GM19023 (cell line): ENCODE data around the gene PIGM.
"Not testable (repeated sequence)": the region's sequence is repeated elsewhere in the genome, so short reads cannot be mapped to it uniquely, and the experiment has no call there.

Source experiments
- ATAC-seq: cut with Tn5 transposase; IDR thresholded peaks from one replicate; pipeline ENCODE4 v1.9.1; 2021; ENCODE audit warnings: mild to moderate bottlenecking, moderate library complexity; ENCODE audit not compliant: unreplicated experiment

The PIGM gene

DNA sequence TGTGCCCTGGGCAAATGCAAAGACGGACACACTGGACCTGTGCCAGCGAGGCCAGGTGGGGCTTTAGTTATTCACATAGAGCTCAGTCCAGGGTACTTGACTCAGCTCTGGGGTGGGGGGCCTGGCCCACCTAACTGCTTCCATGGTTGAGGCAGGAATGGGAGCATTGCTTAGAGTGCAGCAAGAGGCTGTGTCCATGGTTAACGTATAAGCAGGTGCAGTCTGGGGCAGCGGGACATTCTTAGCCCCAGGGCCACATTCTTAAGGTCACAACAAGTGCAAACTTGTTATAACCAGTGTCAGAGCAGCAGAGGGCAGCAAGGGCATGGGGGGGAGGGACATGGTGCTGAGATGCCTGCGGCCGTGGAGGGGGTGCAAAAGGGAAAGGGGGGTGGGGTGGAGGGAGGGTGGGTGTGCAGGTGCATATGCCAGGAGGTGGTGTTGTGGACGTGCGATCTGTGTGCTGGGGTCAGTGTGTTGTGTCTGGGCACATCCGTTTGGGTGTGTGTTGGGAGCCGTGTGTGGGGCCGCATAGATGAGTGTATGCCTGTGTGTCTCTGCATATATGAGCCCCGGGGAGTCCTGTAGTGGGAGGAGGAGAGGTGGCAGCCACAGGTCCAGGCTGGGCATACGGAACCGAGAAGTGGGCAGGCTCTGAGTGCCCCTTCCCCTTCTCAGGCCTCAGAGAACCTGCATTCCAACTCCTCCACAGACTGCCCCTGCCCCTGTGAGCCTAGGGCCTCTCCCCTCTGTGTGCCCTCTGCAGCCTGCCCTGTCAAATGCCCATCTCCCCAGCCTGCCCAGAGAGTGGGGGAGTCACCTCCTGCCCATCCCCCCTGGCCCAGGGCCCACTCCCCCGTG, 29.8 kb upstream of the PIGM start:
- no peak for ATAC-seq

DNA sequence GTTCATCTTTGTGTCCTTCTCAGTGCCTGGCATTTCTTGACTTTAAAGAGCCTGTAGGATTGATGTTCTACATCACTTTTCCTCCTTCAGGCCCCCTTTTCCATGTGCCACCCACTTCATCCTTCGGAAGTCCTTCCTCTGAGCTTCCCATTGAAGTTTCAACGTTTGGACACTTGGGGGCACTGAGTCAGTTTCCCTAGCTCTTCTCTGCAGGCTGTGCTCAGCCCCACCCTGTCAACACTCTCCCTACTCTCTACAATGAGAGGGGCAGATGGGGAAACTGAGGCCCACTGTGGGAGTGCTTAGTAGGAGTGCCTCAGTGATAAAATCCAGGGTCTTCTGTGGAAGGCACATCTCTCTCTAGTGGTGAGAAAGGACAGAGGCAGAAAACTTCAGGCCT, 26.3 kb upstream of the PIGM start:
- no peak for ATAC-seq

DNA sequence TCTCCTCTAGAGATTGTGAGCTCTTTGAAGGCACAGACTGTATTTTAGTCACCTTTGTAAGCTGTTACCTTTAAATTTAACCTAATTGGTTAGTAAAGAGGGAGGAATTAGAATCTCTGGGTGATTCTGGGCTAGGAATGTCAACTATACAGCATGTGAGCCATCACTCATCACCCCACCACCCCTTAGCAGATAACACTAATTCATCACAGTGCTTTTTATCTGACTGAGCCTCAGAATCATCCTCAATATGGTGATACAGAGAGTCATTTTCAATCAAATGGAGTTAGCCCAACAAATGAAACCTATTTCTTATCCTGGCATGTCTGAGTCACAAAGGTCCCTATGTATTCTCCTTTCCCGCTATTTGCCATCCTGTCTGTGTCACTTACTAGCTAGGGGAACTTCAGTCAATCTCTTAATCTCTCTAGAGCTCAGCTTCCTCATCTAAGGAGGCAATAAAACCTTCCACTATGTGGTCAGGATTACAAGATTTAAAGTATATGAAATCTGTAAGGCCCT, 24.9 kb upstream of the PIGM start:
- no peak for ATAC-seq

DNA sequence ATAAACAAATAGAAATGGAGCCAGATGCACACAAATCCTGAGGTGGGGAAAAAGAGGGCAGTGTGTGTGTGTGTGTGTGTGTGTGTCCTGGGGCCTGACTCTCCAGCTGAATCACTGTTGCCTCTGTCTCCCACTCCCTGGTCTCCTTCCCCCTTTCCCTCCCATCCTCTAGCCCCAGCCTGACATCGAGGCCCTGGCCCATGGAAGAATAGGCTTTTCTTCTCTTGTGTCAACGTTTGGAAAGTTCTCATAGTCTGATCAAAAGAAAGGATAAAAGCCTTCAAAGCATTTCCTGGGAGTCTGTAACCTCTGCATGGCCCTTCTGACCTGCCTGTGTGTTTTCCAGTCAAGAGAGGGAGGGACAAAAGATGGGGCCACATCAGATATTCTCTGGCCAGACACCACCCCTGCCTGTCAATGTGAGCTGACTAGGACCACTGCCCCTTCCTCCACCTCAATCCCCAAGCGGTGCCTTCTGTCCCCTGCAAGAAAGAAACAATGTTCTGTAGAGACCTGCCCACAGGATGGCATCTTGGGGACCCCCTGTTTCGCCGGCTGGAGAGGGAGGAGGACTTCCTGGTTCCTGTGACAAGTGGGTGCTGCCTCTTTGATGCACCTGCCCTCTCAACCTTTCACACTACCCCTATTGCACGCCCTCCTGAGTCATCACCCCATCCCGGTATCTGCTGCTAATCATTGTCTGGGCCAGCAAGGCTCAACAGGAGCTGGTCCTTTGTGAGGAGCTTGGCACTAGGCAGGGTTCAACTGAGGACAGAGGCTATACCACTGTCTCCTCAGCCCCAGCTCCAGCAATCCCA, 22.0 kb upstream of the PIGM start:
- no peak for ATAC-seq

DNA sequence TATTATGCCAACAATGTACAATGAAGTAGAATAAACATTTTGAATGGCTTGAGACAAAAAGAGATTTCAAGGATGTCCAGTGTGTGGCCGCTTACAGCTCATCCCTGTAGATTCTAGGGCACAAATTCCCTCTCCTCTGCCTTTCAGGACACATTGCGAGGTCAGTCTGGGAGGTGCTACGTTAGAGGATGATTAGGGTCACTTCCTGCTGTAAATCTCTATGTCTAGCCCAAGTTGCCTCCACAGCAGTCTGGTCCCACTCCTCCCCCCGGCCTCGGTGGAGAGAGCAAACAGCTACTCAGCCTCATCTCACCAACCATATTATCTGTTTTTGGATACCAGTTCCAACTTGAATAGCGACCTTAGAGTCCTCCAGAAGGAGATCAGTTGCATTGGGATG, 21.1 kb upstream of the PIGM start:
- no peak for ATAC-seq

DNA sequence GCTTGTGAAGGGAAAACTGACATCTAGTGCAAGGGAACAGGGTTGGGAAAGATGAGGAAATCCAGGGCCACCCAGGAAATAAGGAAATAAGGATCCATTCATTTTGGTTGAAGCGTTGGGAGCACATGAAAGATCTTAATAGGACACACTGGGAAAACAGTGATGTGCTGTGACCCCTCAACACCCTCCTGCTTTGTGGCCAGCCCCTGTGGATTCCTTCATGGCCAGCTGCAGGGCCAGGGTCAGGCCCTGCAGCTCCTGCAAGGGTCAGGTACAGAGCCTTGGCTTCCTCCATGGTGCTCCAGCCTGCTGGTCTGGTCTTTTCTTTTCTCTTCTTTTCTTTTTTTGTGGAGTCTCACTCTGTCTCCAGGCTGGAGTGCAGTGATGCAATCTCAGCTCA, 18.8 kb upstream of the PIGM start:
- no peak for ATAC-seq

DNA sequence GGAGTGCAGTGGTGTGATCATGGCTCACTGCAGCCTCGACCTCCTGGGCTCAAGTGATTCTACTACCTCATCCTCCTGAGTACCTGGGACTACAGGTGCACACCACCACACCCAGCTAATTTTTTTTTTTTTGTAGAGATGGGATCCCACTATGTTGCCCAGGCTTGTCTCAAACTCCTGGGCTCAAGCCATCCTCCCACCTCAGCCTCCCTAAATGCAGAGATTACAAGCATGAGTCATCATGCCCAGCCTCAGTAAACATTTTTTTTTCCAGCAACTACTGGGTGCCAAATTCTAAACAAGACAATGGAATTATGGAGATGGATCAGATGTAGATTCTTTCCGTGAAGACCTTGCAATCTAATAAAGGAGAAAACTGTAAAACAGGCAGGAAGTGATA, 18.4 kb upstream of the PIGM start:
- ATAC-seq: not testable (repeated sequence)

DNA sequence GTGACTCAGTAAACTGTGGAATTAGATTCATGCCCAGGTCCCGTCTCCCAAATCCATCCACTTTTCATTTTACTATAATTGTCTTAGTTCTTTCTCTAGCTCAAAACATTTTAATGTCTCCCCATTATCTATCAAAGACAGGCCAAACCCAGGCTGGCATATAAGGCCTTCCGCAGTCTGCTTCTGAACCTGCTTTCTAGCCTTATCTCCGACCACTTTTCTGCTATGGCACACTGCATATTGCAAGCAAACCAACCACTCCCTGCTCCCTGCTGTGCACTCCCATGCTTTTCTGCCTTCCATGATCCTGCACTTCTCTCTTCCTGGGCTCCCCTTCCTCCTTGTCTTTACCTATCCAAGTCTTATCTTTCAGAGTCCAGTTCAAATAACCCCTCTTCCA, 17.3 kb upstream of the PIGM start:
- ATAC-seq: no peak

DNA sequence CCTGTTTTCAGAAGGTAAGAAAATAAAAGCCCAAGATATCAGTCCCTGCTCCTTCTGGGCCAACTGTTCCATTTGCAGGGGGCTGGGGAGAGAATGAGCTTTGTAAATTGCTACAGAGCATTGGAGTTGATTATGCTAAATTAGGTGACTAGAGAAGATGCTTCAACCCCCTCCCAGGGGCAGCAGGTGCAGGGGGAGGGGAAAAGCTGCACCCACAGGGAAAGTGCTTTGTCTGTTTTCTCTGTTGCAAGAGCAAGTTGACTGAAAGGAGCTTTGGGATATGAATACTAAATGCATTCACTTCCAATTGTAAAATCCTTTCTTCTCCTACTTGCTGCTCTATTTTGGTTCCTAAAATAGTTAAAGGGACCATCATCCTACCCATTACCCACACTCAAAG, 16.5 kb upstream of the PIGM start:
- no peak for ATAC-seq

DNA sequence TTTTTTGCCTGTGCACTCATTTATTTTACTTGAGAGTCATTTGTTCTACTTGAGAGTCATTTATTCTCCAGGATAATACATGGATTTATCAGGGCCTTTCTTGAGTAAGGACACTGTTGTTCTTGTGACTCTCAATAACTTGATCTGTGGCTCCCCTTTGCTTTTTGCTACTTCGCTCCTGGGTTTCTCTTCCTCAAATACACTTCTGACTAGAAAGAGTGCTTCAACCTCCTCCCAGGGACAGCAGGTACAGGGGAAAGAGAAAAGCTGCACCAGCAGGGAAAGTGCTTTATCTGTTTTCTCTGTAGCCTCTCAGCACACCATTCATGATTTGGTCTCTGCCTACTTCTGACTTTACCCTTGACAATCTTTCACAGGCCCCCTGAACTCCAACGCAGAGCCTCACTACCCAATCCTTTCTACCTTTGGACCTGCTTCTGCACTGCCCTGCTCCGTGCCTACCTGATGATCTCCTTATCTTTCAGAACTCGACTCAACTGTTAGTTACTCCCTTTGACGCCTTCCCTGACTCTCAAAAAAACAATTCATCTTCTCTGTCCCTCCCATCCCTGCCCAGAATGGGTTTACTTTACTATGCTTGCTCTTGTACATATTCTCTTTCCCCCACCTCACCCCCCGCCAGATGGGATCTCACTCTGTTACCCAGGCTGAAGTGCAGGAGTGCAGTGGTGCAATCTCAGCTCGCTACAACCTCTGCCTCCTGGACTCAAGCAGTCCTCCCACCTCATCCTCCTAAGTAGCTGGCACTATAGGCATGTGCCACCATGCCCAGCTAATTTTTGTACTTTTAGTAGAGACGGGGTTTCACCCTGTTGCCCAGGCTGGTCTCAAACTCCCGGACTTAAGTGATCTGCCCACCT, 15.6 kb upstream of the PIGM start:
- ATAC-seq: peak; percentile 46

DNA sequence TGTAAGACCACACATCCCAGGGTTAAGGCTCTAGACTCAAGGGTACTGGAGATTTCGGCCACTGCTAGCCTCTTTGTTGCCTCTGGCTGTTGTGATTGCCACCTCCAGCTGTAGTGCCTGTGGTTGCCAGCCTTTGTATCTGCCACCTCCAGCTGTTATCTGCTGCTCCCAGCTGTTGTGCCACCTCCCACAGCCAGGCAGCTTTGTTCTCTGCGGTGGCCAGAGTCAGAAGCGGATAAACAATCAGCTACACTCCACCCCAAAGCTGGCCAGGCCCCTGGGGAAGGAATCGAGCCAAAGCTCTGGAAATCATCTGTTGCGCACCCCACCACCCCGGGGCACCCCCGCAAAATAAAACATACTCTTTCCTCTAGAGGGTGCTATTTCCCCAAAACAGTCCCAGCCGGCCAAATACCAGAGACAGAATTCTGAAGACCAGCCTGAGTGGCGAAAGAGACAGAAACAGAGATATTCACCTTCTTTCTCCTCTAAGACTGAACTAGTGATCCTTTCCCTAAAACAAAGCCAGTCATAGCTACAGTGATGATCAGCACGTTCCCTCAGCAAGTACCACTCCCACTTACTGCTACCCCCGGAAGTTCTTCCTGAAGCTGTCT, 14.8 kb upstream of the PIGM start:
- ATAC-seq: peak; percentile 75

DNA sequence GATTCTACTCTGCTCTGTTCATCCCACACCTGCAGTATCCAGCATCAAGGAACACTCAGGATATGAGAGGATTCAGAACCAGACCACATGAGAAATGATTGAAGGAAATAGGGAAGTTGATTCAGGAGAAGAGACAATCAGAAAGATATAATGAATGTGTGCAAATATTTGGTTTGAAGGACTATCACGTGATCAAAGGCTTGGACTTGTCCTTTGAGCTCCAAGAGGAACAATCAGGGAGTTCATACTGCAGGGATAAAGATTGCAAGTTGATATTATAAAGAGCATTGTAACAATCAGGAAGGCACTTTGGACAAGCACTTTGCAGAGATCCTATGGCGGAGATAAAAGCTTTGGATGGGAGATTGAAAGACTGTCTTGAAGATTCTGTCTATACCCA, 13.9 kb upstream of the PIGM start:
- ATAC-seq: no peak

DNA sequence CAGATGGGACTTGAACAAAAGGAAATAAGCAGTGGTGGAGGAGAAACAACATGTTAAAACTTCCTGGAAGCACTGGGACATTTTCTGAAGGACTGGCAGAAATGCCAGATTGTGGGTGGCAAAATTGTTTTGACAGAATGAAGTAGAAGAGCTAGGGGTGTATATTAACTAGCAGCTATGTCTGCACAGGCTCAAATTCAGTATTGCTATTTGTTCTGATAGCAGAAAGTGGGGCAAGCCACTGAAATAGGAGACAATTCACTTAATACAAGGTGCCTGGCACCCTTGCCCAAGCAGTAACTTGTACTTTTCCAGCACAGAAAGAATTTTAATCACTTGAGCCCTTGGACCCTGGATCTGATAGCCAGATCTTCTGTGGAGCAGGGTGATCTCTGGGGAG, 11.8 kb upstream of the PIGM start:
- no peak for ATAC-seq

DNA sequence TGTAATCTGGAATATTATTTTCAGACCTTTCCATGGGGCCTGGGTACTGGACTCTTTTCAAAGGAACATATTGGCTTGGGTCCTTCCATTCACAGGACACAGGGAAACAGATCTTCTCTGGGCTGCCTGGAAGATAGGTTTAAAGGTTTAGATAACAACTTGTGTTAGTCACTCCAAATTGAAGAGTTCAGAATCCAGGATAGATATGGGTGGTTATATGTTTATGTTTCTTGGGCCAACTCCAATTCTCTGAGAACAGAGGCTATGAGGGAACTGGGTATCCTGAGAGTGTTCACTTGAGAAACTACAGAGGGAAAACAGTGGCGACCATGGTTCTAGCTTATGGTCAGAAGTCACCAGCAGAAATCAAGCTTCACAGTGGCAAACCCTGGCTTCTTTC, 8.7 kb upstream of the PIGM start:
- no peak for ATAC-seq

DNA sequence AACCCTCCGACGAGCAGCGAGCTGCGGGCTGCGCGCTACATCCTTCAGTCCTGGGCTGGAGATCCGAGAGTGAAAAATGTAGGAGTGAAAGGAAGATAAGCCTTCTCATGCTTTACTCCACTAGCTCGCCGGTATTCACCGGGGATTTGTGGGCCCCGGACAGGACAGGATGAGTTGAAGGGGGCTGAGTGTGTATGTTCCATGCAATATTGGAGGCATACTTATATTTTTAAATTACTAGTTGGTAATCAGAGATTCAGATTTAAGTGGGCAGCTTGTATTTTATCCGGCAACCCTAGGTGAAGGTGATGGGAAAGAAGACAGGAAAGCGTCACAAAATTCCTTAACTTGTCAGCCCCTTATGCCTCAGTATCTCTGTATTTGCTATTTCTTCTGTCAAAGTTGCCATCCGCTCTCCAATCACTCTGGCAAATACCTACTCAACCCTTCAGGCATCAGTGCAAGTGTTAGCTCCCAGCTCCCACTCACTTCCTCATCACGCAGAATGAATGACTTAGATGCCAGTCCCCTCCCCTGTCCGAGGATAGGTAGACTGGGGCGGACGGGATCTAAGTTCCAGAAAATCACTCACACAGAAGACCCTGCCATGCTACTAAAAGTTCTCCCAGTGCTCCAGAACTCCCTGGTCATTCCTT, 503 bp upstream of the PIGM start:
- peak; percentile 29 for ATAC-seq

DNA sequence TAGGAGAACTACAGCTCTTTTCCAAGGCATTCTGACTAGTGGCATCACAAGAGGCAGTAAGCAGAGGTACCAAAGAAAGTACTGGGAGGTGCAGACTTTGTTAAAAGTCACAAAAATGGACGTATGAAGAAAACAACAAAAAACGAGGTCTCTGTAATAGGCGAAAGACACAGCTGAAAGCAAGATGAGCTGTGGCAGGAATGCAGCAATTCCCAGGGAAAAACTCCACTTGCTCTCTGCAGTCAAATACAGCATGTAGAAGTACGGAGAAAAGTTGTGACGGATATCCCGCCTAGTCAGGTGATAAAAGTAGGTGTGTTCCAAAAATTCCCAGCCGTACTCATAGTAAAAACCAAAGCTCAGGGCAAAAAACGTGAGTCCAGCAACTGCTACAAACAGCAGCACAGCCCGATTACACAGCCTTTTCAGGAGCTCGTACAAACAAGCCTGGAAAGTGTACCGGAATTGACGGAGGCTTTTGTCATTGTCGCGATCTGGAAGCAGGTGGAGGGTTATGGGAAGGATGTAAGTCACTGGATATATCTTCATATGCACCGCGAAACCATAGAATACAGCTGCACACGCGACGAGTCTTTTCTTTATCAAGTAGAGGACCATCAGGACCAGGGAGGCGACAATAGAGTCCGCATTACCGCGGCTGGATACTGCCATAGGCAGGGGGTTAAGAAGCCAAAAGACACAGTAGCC, 979 bp downstream of the PIGM start:
- ATAC-seq: peak; percentile 18

DNA sequence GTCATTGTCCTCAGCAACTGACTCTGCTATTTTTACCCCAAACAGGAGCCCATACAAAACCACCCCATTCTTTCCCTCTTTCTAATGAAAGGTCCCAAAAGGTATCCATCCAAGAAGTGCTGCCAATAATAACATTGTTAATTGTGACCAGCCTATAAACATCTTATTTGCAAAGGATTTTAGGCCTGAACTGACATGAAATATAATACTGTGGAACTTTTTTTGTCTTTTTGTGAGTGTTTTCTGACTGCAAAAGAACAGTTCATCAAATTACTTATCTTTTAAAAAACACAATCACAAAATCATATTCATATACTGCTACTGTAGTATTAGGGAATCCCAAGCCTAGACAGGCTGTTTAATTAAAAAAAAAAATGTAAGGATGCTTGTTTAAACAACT, 3.4 kb downstream of the PIGM start:
- ATAC-seq: no peak

DNA sequence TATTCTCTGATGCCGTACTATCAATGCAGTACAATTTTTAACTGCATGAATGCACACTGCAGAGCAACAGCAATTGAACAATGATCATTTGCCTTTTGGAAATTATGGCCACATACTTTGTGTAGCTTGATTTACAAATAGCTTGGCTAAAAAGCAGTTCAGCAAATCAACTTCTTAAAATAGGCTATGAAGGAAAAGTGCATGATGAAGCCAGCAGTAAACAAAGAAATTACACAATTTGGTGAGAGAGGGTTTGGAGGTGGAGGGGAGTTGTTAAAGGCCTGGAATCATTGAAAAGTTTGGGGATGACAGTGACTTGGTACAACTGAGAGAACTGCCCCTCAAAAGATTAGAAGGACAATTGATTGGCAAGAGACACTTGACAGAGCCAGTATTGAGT, 6.5 kb downstream of the PIGM start:
- no peak for ATAC-seq

DNA sequence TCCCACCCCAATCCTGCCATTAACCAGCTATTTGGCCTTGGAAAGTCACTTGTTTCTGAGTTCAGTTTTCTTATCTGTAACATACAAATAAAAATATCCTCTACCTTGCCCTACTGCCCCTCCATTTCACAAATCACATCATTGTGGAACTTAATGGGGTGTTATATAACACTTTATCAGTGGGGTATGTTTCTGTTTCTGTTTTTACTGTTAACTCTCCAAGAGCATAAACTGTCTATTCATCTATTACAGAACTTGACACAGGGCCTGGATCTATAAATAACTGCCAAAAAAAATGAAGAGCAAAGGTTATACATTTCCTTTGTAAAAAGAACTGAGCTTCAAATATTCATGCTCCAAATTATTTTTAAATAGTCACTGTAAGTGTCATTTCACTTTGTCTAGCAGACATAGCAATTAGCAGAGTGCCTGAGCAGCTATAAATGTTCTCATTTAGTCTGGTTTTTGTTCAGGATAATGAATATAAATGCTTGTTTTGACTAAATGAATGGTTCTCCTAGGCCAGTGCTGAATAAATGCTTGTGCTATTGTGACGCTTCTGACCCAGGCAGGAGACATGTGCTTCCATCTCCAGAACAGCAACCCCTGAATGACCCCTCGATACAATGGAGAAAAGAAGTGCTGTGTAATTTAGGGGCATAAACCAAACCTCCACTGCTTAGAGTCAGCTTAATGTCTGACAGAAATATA, 7.4 kb downstream of the PIGM start:
- ATAC-seq: no peak
